ENCODE results near the gene OR13G1. TPM values are rescaled to one million over a fixed set of nuclear protein-coding genes. Genes with fewer than 3 reads are reported as not detected.
"Not testable (repeated sequence)": the region's sequence is repeated elsewhere in the genome, so short reads cannot be mapped to it uniquely, and the experiment has no call there.

The OR13G1 gene, protein sequence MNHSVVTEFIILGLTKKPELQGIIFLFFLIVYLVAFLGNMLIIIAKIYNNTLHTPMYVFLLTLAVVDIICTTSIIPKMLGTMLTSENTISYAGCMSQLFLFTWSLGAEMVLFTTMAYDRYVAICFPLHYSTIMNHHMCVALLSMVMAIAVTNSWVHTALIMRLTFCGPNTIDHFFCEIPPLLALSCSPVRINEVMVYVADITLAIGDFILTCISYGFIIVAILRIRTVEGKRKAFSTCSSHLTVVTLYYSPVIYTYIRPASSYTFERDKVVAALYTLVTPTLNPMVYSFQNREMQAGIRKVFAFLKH
- total RNA-seq (2014; rRNA removed; shearing (Covaris generic)), result not detected in 2 replicates

GRCh38 chr1:247679639-247680038 is at the start of gene OR13G1:
TSS of gene OR13G1 (minus strand) at chr1:247679739. CDS start at chr1:247673041, 6,698 bp downstream.
- no peaks in the 10 kb centered on the region for H3K4me1 ChIP-seq
- DNase-seq, result no peak
- no peaks in the 10 kb centered on the region for H3K9me3 ChIP-seq (replicated peaks)
- no peak within 1 kb of the TSS for H3K4me3 ChIP-seq
- no peaks in the 10 kb centered on the region for H3K36me3 ChIP-seq
- no peaks in the 10 kb centered on the region for H3K27me3 ChIP-seq
- H3K27ac ChIP-seq, result no peak within 1 kb of the TSS

DNA sequence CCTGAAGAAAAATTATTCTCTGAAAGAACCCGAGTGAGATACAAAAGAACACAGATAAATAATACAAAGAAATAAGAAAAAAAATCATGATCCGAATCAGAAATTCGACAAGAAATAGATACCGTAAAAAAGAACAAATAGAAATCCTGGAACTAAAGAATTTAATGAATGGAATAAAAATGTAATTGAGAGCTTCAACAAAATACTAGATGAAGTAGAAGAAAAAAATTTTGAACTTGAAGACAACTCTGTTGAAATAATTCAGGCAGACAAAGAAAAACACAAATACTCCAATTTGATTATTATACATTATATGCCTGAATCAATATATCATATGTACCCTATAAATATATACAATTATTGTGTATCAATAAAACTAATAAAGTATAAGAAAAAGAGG is 41.7 kb upstream of the OR13G1 start:
- H3K27ac ChIP-seq, result no peak overlapping the region
- no peaks in the 10 kb centered on the region for H3K4me1 ChIP-seq
- H3K36me3 ChIP-seq, result no peaks in the 10 kb centered on the region
- H3K4me3 ChIP-seq, result no peak overlapping the region
- H3K9me3 ChIP-seq (replicated peaks), result no peaks in the 10 kb centered on the region
- no peak for DNase-seq
- H3K27me3 ChIP-seq, result no peaks in the 10 kb centered on the region

DNA sequence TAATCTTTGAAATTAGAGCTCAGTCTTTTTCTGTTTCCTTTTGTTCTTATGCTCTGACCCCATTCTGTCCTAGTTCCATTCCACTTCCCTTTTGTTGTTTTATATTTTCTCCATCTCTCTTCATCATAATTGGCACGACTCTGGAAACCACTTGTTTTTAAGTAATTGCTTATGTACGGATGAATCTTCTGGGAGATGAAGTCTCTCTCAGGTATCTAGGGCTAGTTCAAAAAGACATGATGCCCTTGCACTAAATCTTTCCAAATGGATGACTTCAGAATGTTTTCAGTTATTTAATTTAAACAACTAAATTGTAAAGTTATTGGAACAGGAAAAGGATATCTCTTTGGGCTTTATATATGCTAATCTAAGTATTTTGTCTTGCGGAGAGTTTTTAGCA is 37.0 kb upstream of the OR13G1 start, which contains the start of gene OR6F1:
OR6F1 (minus strand) TSS at position 101 of the 400 bp plus-strand sequence. CDS start 3,891 bp downstream, outside the sequence.
- DNase-seq, result no peak
- H3K9me3 ChIP-seq (replicated peaks), result no peaks in the 10 kb centered on the region
- H3K27ac ChIP-seq, result no peak within 1 kb of the TSS
- H3K4me3 ChIP-seq, result no peak within 1 kb of the TSS
- no peaks in the 10 kb centered on the region for H3K36me3 ChIP-seq
- no peaks in the 10 kb centered on the region for H3K4me1 ChIP-seq
- H3K27me3 ChIP-seq, result no peaks in the 10 kb centered on the region

- no peak for DNase-seq
- Histone ChIP-seq H3K9me3 (replicated peaks) (no peaks in the 10 kb centered on the region), H3K27ac (no peak overlapping the region), H3K4me3 (no peak overlapping the region), H3K4me1 (no peaks in the 10 kb centered on the region), H3K27me3 (no peaks in the 10 kb centered on the region), H3K36me3 (no peaks in the 10 kb centered on the region)
Measured at GRCh38 chr1:247713753-247714152, 34.2 kb upstream of the OR13G1 start.

GRCh38 chr1:247710681-247711080 is 31.1 kb upstream of the OR13G1 start:
- DNase-seq; H3K27ac ChIP-seq; H3K36me3 ChIP-seq; H3K9me3 ChIP-seq (replicated peaks); H3K4me1 ChIP-seq; H3K4me3 ChIP-seq; H3K27me3 ChIP-seq: not testable (repeated sequence)

GRCh38 chr1:247701338-247701737 is 21.8 kb upstream of the OR13G1 start:
- H3K27me3 ChIP-seq, result no peaks in the 10 kb centered on the region
- no peak overlapping the region for H3K27ac ChIP-seq
- no peak overlapping the region for H3K4me3 ChIP-seq
- H3K9me3 ChIP-seq (replicated peaks), result no peaks in the 10 kb centered on the region
- H3K4me1 ChIP-seq, result no peaks in the 10 kb centered on the region
- no peaks in the 10 kb centered on the region for H3K36me3 ChIP-seq
- DNase-seq, result no peak

- Histone ChIP-seq H3K36me3 (no peaks in the 10 kb centered on the region), H3K9me3 (replicated peaks) (no peaks in the 10 kb centered on the region), H3K27ac (no peak overlapping the region), H3K27me3 (no peaks in the 10 kb centered on the region), H3K4me3 (no peak overlapping the region), H3K4me1 (no peaks in the 10 kb centered on the region)
- peak; percentile 34 to 77 for DNase-seq
Measured at GRCh38 chr1:247681288-247681897, 1.9 kb upstream of the OR13G1 start.

DNA sequence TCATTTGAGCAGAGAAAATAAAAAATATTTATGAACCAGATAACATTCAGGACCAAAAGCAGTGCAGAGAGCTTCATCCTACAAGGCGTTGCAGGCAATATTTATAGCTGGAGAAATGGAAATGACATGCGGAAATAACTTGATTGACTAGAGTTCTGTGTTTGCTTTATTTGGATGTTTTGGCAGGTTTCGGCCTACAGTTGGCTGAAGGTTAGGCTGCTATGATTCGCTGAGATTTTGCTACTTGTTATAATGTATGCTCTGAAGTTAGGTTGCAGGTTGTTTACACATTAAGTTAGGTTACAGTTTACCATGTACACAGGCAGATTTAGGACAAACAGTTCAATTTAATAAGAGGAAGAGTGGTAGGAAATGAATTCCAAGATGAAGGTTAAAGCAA is 632 bp upstream of the OR13G1 start:
- no peaks in the 10 kb centered on the region for H3K36me3 ChIP-seq
- no peak overlapping the region for H3K27ac ChIP-seq
- no peak for DNase-seq

GRCh38 chr1:247669225-247669624 is 10.3 kb downstream of the OR13G1 start:
- H3K27ac ChIP-seq, result no peak overlapping the region
- no peak for DNase-seq

More for the DNA sequence above, 632 bp upstream of the OR13G1 start:
- Histone ChIP-seq H3K27me3 (no peaks in the 10 kb centered on the region), H3K4me3 (no peak overlapping the region), H3K4me1 (no peaks in the 10 kb centered on the region), H3K9me3 (replicated peaks) (no peaks in the 10 kb centered on the region)

GRCh38 chr1:247656221-247656875 is 23.2 kb downstream of the OR13G1 start:
- Histone ChIP-seq H3K4me3 (no peak overlapping the region), H3K36me3 (no peaks in the 10 kb centered on the region), H3K27ac (no peak overlapping the region), H3K27me3 (no peaks in the 10 kb centered on the region), H3K9me3 (replicated peaks) (no peaks in the 10 kb centered on the region), H3K4me1 (no peaks in the 10 kb centered on the region)
- DNase-seq, result no peak

More at GRCh38 chr1:247669225-247669624, 10.3 kb downstream of the OR13G1 start:
- Histone ChIP-seq H3K36me3 (no peaks in the 10 kb centered on the region), H3K4me1 (no peaks in the 10 kb centered on the region), H3K4me3 (no peak overlapping the region), H3K9me3 (replicated peaks) (no peaks in the 10 kb centered on the region), H3K27me3 (no peaks in the 10 kb centered on the region)

- Histone ChIP-seq H3K27me3 (no peaks in the 10 kb centered on the region), H3K4me1 (no peaks in the 10 kb centered on the region), H3K4me3 (no peak overlapping the region), H3K36me3 (no peaks in the 10 kb centered on the region), H3K9me3 (replicated peaks) (no peaks in the 10 kb centered on the region), H3K27ac (no peak overlapping the region)
- DNase-seq, result no peak
Measured at GRCh38 chr1:247653040-247653439, 26.5 kb downstream of the OR13G1 start.

GRCh38 chr1:247647864-247648263 is 31.7 kb downstream of the OR13G1 start:
- no peaks in the 10 kb centered on the region for H3K36me3 ChIP-seq
- no peaks in the 10 kb centered on the region for H3K27me3 ChIP-seq
- DNase-seq, result peak; percentile 16 to 27
- H3K4me3 ChIP-seq, result no peak overlapping the region
- H3K27ac ChIP-seq, result no peak overlapping the region
- no peaks in the 10 kb centered on the region for H3K4me1 ChIP-seq
- H3K9me3 ChIP-seq (replicated peaks), result no peaks in the 10 kb centered on the region

- H3K4me3 ChIP-seq, result no peak overlapping the region
- no peaks in the 10 kb centered on the region for H3K36me3 ChIP-seq
- no peaks in the 10 kb centered on the region for H3K9me3 ChIP-seq (replicated peaks)
- DNase-seq, result no peak
- no peaks in the 10 kb centered on the region for H3K4me1 ChIP-seq
- no peak overlapping the region for H3K27ac ChIP-seq
- no peaks in the 10 kb centered on the region for H3K27me3 ChIP-seq
Measured at GRCh38 chr1:247646867-247647266, 32.7 kb downstream of the OR13G1 start.

DNA sequence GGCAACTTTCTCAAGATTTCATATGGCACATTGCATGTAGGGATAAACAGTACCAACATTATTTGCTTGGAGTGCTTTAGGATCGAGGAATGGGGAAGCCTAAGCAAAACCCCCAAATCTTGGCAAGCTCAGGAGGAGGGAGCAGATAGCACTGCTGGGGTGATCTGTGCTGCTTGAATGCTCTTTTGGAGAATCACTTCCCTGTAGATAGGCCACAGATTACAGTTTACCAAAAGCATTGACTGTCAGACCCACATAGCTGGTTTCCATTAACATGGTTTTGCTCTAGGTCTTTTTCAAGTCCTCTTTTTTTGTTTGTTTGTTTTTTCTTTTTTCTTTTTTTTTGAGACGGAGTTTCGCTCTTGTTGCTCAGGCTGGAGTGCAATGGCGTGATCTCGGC is 36.8 kb downstream of the OR13G1 start:
- DNase-seq, result no peak
- no peaks in the 10 kb centered on the region for H3K4me1 ChIP-seq
- no peaks in the 10 kb centered on the region for H3K27me3 ChIP-seq
- no peaks in the 10 kb centered on the region for H3K36me3 ChIP-seq
- no peak overlapping the region for H3K4me3 ChIP-seq
- H3K27ac ChIP-seq, result no peak overlapping the region
- H3K9me3 ChIP-seq (replicated peaks), result no peaks in the 10 kb centered on the region

DNA sequence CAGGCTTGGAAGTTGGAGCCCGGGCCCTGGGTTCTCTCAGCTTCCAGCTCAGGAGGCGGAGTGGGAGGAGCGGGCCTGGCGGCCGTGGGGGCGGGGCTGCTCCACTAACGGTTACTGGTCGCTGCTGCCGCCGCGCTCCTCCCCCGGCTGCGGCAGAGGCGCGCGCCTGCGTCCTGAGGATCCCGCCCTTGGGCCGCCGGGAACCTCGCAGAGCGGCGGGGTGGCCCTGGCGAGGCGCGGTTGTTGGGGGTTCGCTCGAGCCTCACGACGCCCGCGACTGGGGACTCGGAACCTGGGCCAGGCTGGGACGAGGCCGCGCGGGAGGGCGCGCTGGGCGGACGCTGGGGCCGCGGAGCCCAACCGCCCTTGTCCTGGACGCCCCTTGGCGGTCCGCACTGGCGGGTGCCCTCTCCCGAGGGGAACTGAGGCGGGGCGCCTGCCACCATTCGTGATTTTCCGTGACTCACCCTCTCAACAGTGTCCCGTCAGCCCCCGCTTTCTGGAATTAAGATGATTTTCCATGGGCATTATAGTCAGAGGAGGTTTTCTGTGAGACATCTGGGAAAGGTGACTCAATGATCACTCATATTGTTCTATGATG is 40.1 kb downstream of the OR13G1 start:
- DNase-seq, result no peak
- Histone ChIP-seq H3K9me3 (replicated peaks) (no peaks in the 10 kb centered on the region), H3K27me3 (no peaks in the 10 kb centered on the region), H3K4me1 (no peaks in the 10 kb centered on the region), H3K36me3 (no peaks in the 10 kb centered on the region), H3K4me3 (no peak overlapping the region), H3K27ac (no peak overlapping the region)

Data from SJCRH30 (cell line).